Measurements from ENCODE around the gene PRRT1. TPM values are rescaled to one million over a fixed set of nuclear protein-coding genes. Genes with fewer than 3 reads are reported as not detected.

PRRT1 gene
- total RNA-seq, 4 donors from 2014 or later = 1.2 to 4.8 (median 3.1) TPM

DNA sequence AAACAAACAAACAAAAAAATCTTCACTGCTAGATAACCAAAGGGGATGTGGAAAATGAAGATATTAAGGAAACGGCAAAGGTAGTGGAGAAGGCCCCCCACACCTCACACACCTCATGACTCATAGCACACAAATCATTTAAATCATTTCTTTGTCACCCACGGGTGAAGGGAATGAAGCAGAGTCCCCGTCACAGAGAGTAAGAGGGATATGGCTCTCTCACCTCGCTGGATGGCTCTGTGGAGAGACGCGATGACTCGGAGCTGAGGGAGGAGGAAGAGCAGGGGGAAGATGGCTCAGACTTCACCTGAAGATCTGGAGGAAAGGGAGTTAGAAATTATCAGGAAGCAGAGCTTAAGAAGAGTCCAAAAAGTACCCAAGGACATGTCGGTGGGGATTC, 24.9 kb downstream of the PRRT1 start:
- Histone ChIP-seq H3K9me3 (no peaks in the 10 kb centered on the region), H3K27me3 (no peaks in the 10 kb centered on the region), H3K4me1 (peaks cover 7 to 50% (median 24%) of the 10 kb centered on the region in 3 donors), H3K4me3 (peak overlapping the region in 1 of 2 donors; percentile 89), H3K36me3 (peaks cover 0 to 51% of the 10 kb centered on the region in 2 donors), H3K27ac (peak overlapping the region in 2 of 4 donors; percentile 92 to 93)
- TF ChIP-seq POLR2A (IDR thresholded peaks at IDR 0.05) (no peak), POLR2AphosphoS5 (IDR thresholded peaks at IDR 0.05) (no peak), EP300 (IDR thresholded peaks at IDR 0.05) (no peak)
- TF ChIP-seq, protein P1, sequence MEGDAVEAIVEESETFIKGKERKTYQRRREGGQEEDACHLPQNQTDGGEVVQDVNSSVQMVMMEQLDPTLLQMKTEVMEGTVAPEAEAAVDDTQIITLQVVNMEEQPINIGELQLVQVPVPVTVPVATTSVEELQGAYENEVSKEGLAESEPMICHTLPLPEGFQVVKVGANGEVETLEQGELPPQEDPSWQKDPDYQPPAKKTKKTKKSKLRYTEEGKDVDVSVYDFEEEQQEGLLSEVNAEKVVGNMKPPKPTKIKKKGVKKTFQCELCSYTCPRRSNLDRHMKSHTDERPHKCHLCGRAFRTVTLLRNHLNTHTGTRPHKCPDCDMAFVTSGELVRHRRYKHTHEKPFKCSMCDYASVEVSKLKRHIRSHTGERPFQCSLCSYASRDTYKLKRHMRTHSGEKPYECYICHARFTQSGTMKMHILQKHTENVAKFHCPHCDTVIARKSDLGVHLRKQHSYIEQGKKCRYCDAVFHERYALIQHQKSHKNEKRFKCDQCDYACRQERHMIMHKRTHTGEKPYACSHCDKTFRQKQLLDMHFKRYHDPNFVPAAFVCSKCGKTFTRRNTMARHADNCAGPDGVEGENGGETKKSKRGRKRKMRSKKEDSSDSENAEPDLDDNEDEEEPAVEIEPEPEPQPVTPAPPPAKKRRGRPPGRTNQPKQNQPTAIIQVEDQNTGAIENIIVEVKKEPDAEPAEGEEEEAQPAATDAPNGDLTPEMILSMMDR (IDR thresholded peaks at IDR 0.05) = no peak
- ATAC-seq = no peak
- 48 to 61% methylated on average over 8 of the region's 8 CpGs for WGBS, 2 donors (ENCODE audit: low coverage in 1 of 2)

DNA sequence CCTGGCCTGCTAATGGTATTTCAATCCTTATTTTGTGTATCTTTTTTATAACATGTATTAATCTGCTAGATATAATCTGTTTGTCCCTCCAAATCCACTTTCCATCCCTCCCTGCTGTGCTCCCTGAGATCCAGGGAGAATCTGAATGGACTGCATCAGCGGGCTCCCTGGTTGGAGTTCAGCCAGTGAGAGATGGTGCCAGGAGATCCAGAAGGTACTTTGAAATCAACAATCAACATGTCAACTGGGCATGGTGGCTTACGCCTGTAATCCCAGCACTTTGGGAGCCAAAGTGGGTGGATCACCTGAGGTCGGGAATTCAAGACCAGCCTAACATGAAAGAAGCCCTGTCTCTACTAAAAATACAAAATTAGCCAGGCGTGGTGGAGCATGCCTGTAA, 28.1 kb downstream of the PRRT1 start:
- 72% methylated on average over 4 of the region's 4 CpGs; no CpG with 5 or more reads in 1 of the 2 donors for WGBS, 2 donors (ENCODE audit: low coverage in 1 of 2)
- Histone ChIP-seq H3K9me3 (no peaks in the 10 kb centered on the region), H3K4me1 (peaks cover 0 to 47% (median 21%) of the 10 kb centered on the region in 3 donors), H3K27ac (no peak overlapping the region), H3K4me3 (no peak overlapping the region), H3K27me3 (no peaks in the 10 kb centered on the region), H3K36me3 (peaks cover 0 to 80% of the 10 kb centered on the region in 2 donors)
- TF ChIP-seq POLR2A (IDR thresholded peaks at IDR 0.05) = no peak
- TF ChIP-seq EP300 (IDR thresholded peaks at IDR 0.05) = no peak
- TF ChIP-seq, protein P1 (IDR thresholded peaks at IDR 0.05) = no peak
- TF ChIP-seq POLR2AphosphoS5 (IDR thresholded peaks at IDR 0.05) = no peak
- ATAC-seq = no peak

DNA sequence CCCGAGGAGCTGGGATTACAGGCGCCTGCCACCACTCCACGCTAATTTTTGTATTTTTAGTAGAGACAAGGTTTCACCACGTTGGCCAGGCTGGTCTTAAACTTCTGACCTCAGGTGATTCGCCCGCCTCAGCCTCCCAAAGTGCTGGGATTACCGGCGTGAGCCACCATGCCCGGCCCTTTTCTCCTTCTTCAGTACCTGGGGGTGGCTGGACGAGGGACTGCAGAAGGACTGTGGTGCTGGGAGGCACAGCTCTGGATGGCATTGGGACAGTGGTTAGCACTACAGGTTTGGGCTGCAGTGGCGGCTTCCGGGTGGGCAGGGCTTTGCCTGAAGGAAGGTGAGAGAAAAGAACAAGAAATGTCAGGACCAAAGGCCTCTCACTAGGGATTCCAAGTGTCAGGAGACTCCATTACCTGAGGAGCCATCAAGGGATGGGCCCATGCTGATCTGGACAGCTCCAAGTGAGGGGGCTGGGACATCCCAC, 31.1 kb downstream of the PRRT1 start:
- Histone ChIP-seq H3K27ac (no peak overlapping the region), H3K4me1 (peaks cover 0 to 28% (median 6%) of the 10 kb centered on the region in 3 donors), H3K9me3 (no peaks in the 10 kb centered on the region), H3K4me3 (no peak overlapping the region), H3K27me3 (no peaks in the 10 kb centered on the region), H3K36me3 (peaks cover 0 to 97% of the 10 kb centered on the region in 2 donors)
- WGBS, 2 donors (ENCODE audit: low coverage in 1 of 2) = 80% methylated on average over 1 of the region's 12 CpGs; no CpG with 5 or more reads in 1 of the 2 donors
- no peak for ATAC-seq
- no peak for TF ChIP-seq EP300 (IDR thresholded peaks at IDR 0.05)
- TF ChIP-seq POLR2A (IDR thresholded peaks at IDR 0.05) = no peak
- TF ChIP-seq, protein P1 (IDR thresholded peaks at IDR 0.05) = no peak
- no peak for TF ChIP-seq POLR2AphosphoS5 (IDR thresholded peaks at IDR 0.05)

DNA sequence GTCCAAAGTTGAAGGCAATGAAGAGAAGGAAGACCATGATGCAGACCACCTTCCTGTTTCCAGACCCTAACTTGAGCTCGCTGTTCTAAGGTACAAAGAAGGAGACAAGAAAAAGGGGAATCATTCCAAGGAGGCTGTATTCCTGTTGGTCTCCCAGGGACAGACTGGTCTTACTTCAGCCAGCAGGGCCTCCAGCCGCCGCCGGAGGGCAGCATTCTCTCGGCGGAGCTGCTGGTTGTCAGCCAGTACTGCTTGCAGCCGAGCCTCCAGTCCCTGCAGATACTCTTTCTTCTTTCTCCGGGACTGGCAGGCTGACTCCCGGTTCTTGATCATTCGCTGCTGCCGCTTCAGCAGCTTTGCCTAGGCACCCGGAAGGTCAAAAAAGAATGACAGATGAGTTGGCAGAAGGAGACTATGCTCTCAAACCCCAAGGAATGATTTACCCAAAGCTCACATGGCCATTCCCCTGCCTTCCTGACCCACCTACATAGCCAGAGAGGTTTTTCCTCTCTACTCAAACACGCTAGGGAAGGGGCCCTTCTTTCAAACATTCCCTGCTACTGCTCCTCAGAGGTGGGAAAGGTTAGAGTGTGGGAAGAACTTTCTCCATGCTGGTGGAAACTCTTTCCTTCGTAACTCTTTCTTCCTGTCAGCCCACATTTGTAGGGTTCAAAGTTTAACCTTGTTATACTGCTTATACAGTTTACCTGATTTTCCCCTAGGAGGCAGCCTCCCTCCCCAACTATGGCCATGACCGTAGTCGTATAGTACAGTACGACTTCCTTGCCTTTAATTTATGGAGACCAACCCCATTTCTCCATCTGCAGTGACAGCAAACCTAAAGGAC, 32.7 kb downstream of the PRRT1 start:
- peak overlapping the region in 3 of 4 donors; percentile 62 to 86 (median 73) for H3K27ac ChIP-seq
- peaks cover 0 to 91% of the 10 kb centered on the region in 2 donors for H3K36me3 ChIP-seq
- WGBS, 2 donors (ENCODE audit: low coverage in 1 of 2) = 21 to 40% methylated on average over 3 to 11 of the region's 17 CpGs

More for the DNA sequence above, 32.7 kb downstream of the PRRT1 start:
- no peaks in the 10 kb centered on the region for H3K9me3 ChIP-seq
- ATAC-seq = peak; percentile 73
- no peaks in the 10 kb centered on the region for H3K27me3 ChIP-seq
- TF ChIP-seq, protein P1 (IDR thresholded peaks at IDR 0.05) = peak in 3 of 4 experiments; percentile 92 to 95 (median 92)
- no peak for TF ChIP-seq POLR2A (IDR thresholded peaks at IDR 0.05)
- no peak for TF ChIP-seq POLR2AphosphoS5 (IDR thresholded peaks at IDR 0.05)
- TF ChIP-seq EP300 (IDR thresholded peaks at IDR 0.05) = no peak
- H3K4me1 ChIP-seq = peaks cover 0 to 32% (median 10%) of the 10 kb centered on the region in 3 donors
- no peak overlapping the region for H3K4me3 ChIP-seq
